Fibroblast of villous mesenchyme (primary cell): Measurements from ENCODE around the gene SIDT1. TPM values are rescaled to one million over a fixed set of nuclear protein-coding genes. Genes with fewer than 3 reads are reported as not detected.
A peak's percentile ranks its signal among the peaks of the same experiment; 100 is the strongest.

Experiments
- DNase-seq: peaks from one replicate; pipeline ENCODE4 v3.0.0-alpha.2; 2010; ENCODE audit warnings: low read depth
- H3K4me3 ChIP-seq: 2 replicates; pipeline ENCODE4 v1.5.1; 2011; ENCODE audit warnings: low read depth, mild to moderate bottlenecking, low read length
- total RNA-seq: library from RNA; depleted of rRNA; stranded (reverse); fragments of >200 nt; gene quantifications from 2 replicates; pipeline ENCODE4 v1.2.3, GENCODE V29; 2012
- TF ChIP-seq, protein P1 (sequence below): IDR thresholded peaks from 2 replicates; pipeline ENCODE4 v1.5.1; 2012; ENCODE audit warnings: low read depth, mild to moderate bottlenecking, low read length; ENCODE audit not compliant: insufficient read depth

SIDT1 gene
- total RNA-seq, 1 donor, result not detected

DNA sequence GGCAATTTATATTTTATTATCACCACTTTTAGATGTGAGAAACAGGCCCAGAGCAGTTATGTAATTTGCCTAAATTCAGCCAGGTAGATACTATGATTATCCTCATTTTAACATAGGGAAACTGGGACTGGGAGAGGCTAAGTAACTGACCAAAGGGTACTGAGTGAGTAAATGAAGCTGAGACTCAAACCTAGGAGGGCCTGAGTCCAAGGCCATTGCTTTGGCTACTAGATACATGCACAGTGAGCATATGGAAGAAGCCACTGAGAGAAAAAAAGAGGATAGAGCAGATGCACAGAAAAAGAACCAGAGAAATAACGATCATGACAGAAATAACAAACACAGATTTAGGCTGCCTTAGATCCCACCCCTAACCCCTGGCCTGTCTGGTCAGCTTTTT, 130.5 kb downstream of the SIDT1 start:
- TF ChIP-seq, protein P1, sequence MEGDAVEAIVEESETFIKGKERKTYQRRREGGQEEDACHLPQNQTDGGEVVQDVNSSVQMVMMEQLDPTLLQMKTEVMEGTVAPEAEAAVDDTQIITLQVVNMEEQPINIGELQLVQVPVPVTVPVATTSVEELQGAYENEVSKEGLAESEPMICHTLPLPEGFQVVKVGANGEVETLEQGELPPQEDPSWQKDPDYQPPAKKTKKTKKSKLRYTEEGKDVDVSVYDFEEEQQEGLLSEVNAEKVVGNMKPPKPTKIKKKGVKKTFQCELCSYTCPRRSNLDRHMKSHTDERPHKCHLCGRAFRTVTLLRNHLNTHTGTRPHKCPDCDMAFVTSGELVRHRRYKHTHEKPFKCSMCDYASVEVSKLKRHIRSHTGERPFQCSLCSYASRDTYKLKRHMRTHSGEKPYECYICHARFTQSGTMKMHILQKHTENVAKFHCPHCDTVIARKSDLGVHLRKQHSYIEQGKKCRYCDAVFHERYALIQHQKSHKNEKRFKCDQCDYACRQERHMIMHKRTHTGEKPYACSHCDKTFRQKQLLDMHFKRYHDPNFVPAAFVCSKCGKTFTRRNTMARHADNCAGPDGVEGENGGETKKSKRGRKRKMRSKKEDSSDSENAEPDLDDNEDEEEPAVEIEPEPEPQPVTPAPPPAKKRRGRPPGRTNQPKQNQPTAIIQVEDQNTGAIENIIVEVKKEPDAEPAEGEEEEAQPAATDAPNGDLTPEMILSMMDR, result no peak
- no peak for DNase-seq
- H3K4me3 ChIP-seq, result no peak overlapping the region

DNA sequence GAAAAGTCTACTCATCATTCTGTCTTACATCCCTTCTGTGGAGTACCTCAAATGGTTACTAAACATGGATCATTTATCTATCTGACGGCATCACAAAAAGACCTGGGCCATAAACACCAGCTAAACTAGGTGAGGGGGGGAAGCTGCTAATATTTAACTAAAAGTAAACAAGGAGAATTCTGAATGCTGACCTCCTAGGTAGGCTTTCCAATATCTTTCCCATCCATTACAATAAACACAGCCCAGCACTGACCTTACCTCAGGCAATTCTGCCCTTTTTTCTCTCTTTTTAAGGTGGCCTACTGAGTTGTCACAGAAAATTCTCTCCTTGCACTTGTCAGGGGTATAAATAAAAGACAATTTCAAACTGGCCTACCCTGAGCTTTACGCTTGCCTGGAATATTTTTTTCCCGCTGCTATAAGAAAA, 131.0 kb downstream of the SIDT1 start:
- no peak for DNase-seq
- TF ChIP-seq, protein P1, result no peak
- no peak overlapping the region for H3K4me3 ChIP-seq

GRCh38 chr3:113663761-113664160, 131.4 kb downstream of the SIDT1 start:
- no peak for DNase-seq
- TF ChIP-seq, protein P1, result no peak
- no peak overlapping the region for H3K4me3 ChIP-seq

DNA sequence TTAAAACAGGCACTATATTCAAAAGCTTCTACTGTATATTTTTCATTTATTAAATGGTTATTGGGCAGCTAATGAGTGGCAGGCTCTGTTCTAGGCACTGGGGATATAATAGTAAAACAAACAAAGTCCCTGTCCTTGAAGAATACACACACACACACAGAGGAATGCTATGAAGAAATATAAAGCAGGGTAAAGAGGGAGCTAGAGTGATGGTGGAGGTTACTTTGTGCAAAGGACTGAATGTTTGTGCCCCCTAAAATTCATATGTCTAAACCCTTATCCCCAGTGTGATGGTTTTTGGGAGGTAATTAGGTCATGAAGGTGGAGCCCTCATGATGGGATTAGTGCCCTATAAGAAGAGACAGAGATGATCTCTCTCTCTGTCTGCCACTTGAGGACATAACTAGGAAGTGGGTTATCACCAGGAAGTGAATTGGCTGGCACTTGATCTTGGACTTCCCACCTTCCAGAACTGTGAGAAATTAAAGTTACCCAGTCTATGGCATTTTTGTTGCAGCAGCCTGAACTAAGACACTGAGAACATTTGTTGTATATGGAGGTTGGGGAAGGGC, 132.3 kb downstream of the SIDT1 start:
- DNase-seq, result no peak
- TF ChIP-seq, protein P1, result no peak
- H3K4me3 ChIP-seq, result no peak overlapping the region

DNA sequence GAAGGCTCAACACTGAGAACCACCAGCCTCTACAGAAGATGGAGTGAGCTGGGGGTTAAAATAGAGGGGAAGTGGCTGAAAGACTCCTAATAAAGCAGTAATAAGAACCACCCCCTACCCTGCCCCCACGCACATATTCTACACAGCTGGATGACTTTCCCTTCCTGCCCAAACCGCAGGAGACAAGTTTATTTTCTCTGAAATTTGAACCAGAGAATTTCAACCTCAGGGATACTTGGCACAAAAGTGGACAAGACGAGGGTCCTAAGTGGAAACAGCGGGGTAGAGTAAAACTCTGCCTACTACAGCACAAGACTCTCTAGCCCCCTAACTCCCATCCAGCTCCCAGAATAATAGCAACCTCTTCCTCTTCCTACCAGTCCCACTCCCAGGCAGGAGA, 135.7 kb downstream of the SIDT1 start:
- peak; percentile 43 for DNase-seq
- H3K4me3 ChIP-seq, result no peak overlapping the region
- TF ChIP-seq, protein P1, result no peak

DNA sequence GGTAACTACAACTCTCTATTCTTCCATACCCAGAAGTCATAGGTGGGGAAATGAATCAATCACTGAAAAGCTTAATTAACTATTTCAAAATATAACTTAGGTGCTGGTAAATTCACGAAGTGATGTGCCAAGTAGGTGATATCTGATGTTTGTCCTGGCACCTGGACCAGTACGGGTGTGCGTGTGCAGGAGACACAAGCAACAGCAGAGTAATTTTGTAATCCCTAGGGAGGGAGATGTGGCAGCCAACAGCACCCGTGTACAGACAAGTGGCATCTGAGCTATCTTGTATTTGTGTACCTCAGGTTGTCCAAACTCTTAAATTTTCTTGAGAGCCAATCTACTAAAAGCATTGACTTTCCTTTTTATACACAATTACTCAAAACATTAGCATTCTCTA, 141.2 kb downstream of the SIDT1 start:
- no peak for DNase-seq
- TF ChIP-seq, protein P1, result no peak

GRCh38 chr3:113676261-113676660, 143.9 kb downstream of the SIDT1 start:
- H3K4me3 ChIP-seq, result no peak overlapping the region
- TF ChIP-seq, protein P1, result no peak
- DNase-seq, result no peak

More for the DNA sequence above, 141.2 kb downstream of the SIDT1 start:
- H3K4me3 ChIP-seq, result no peak overlapping the region
